Activated T-cell treated with anti-CD3 and anti-CD28 coated beads, Interleukin-2, amount 50 U/mL, for 24 hours (primary cell): ENCODE results near the gene TAS1R3.

Source experiments
- DNase-seq: peaks from one replicate; pipeline ENCODE4 v3.0.0-alpha.2; 2020
- H3K27ac Mint-ChIP-seq: 2 replicates; pipeline ENCODE4 v1.8.0; 2020; ENCODE audit warnings: mild to moderate bottlenecking, mixed read lengths
- H3K27me3 Mint-ChIP-seq: 2 replicates; pipeline ENCODE4 v1.8.0; 2020; ENCODE audit warnings: mixed read lengths
- H3K36me3 Mint-ChIP-seq: 2 replicates; pipeline ENCODE4 v1.8.0; 2020; ENCODE audit warnings: low read depth, mixed read lengths
- H3K4me1 Mint-ChIP-seq: 2 replicates; pipeline ENCODE4 v1.8.0; 2020; ENCODE audit warnings: low read depth, mixed read lengths
- H3K4me3 Mint-ChIP-seq: 2 replicates; pipeline ENCODE4 v1.8.0; 2020; ENCODE audit warnings: mild to moderate bottlenecking, moderate library complexity, mixed read lengths
- H3K9me3 Mint-ChIP-seq: 2 replicates; pipeline ENCODE4 v1.8.0; 2020; ENCODE audit warnings: mixed read lengths

Gene TAS1R3

GRCh38 chr1:1353389-1354151, 22.5 kb downstream of the TAS1R3 start:
- Mint-ChIP-seq H3K4me3 (no peak overlapping the region), H3K9me3 (no peaks in the 10 kb centered on the region), H3K36me3 (no peaks in the 10 kb centered on the region), H3K27me3 (peaks cover 36% of the 10 kb centered on the region), H3K27ac (no peak overlapping the region), H3K4me1 (peaks cover 10% of the 10 kb centered on the region)
- DNase-seq, result no peak

GRCh38 chr1:1354271-1355247, 23.5 kb downstream of the TAS1R3 start:
- peaks cover 40% of the 10 kb centered on the region for H3K27me3 Mint-ChIP-seq
- H3K9me3 Mint-ChIP-seq, result no peaks in the 10 kb centered on the region
- peaks cover 18% of the 10 kb centered on the region for H3K4me1 Mint-ChIP-seq
- H3K27ac Mint-ChIP-seq, result no peak overlapping the region
- H3K4me3 Mint-ChIP-seq, result no peak overlapping the region
- DNase-seq, result peak; percentile 59
- H3K36me3 Mint-ChIP-seq, result no peaks in the 10 kb centered on the region

DNA sequence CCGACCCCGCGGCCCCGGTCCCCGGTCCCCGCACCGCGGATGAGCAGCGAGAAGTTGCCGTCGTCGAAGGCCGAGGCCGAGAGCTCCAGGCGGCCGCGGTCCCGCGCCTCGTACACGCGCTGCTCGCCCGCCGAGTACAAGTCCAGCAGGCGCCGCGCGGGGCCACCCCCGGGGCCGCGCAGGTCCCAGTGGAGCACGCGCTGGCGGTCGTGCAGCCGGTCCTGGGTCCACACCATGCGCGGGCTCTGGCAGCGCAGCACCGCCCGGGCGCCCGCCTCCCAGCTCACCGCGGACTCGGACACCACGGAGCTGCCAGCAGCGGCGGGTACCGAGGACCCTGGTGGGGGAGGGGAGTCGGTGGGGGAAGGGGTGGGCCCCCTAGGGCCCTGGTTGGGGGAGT, 24.3 kb downstream of the TAS1R3 start:
- no peak for DNase-seq
- H3K4me1 Mint-ChIP-seq, result peaks cover 18% of the 10 kb centered on the region
- H3K27me3 Mint-ChIP-seq, result peaks cover 40% of the 10 kb centered on the region
- no peak overlapping the region for H3K27ac Mint-ChIP-seq
- H3K36me3 Mint-ChIP-seq, result no peaks in the 10 kb centered on the region
- no peaks in the 10 kb centered on the region for H3K9me3 Mint-ChIP-seq
- H3K4me3 Mint-ChIP-seq, result no peak overlapping the region

DNA sequence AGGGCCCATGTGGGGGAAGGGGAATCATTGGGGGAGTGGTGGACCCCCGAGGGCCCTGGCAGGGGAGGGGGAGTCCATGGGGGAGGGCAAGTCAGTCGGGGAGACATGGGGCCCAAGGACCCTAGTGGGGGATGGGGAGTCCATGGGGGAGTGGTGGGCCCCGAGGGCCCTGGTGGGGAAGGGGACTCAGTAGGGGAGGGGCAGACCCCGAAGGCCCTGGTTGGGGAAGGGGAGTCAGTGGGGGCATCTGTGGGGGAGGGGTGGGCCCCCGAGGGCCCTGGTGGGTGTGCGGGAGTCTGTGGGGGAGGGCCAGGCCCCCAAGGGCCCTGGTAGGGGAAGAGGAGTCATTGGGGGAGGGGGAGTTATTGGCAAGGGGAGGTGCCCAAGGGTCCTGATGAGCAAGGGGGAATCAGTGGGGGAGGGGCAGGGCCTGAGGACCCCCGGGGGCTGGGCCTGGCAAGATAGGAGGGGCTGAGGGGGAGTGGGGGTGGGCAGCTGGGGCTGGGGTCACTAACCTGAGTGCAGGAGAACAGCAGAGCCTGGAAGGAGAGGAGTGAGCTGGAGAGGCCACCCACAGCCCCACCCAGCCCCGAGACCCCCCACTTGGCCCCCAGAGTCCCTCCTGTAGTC, 25.2 kb downstream of the TAS1R3 start:
- DNase-seq, result no peak
- Mint-ChIP-seq H3K27me3 (peaks cover 43% of the 10 kb centered on the region), H3K4me1 (peaks cover 18% of the 10 kb centered on the region), H3K4me3 (no peak overlapping the region), H3K9me3 (no peaks in the 10 kb centered on the region), H3K27ac (no peak overlapping the region), H3K36me3 (no peaks in the 10 kb centered on the region)

- Mint-ChIP-seq H3K27me3 (peaks cover 44% of the 10 kb centered on the region), H3K4me3 (no peak overlapping the region)
- no peak for DNase-seq
Observed at GRCh38 chr1:1356796-1357401, 25.8 kb downstream of the TAS1R3 start.

GRCh38 chr1:1357871-1358432, 26.9 kb downstream of the TAS1R3 start:
- Mint-ChIP-seq H3K36me3 (no peaks in the 10 kb centered on the region), H3K27ac (no peak overlapping the region), H3K4me3 (no peak overlapping the region), H3K9me3 (no peaks in the 10 kb centered on the region), H3K27me3 (peaks cover 35% of the 10 kb centered on the region), H3K4me1 (peaks cover 13% of the 10 kb centered on the region)
- no peak for DNase-seq

More at GRCh38 chr1:1356796-1357401, 25.8 kb downstream of the TAS1R3 start:
- H3K36me3 Mint-ChIP-seq, result no peaks in the 10 kb centered on the region
- H3K27ac Mint-ChIP-seq, result no peak overlapping the region
- H3K4me1 Mint-ChIP-seq, result peaks cover 18% of the 10 kb centered on the region
- H3K9me3 Mint-ChIP-seq, result no peaks in the 10 kb centered on the region

DNA sequence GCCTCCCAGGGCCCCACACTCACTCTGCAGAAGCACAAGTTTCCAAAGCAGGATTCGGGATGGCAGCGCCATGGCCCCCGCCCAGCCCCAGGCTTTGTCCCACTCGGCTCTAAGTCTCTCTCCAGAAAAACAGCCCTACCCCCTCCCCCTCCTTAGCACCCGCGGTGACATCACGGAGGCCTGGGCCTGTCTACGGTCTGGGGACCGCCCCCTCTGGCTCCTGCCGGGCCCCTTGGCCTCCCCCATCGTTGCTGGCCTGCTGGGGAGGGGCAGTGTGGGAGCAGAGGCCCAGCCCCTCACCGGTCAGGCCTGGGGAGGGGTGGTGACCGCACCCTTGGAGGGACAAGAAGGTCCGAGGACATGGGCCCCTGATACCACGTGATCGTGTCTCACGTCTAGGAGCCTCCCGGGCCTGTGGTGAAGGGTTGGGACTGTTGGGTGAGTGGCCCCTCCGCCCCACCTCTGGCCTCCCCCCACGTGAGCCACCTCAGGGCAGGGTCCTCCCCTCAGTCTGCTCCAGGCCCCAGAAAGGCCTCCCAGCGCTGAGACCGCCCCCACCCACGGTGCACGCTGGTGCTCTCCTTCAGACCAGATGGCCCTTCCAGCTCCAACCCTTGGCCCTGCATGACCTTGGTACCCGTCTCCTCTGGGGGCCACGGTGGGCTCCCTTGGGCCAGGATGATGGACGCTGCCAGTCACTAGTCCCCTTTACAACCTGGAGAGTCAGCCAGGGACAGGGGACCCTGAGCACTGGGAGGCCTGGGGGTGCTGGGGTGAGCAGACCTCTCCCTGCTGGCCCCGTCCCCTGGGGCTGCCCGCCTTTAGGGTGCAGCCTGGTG, 27.6 kb downstream of the TAS1R3 start, which contains the start of gene MXRA8:
Gene MXRA8 (minus strand): TSS at position 123 of the 839 bp plus-strand sequence. CDS start 51 bp downstream, at position 72.
- H3K4me3 Mint-ChIP-seq, result no peak within 1 kb of the TSS
- peaks cover 28% of the 10 kb centered on the region for H3K27me3 Mint-ChIP-seq
- no peak within 1 kb of the TSS for H3K27ac Mint-ChIP-seq
- DNase-seq, result no peak
- no peaks in the 10 kb centered on the region for H3K36me3 Mint-ChIP-seq
- peaks cover 13% of the 10 kb centered on the region for H3K4me1 Mint-ChIP-seq
- no peaks in the 10 kb centered on the region for H3K9me3 Mint-ChIP-seq

- DNase-seq, result no peak
- no peak overlapping the region for H3K27ac Mint-ChIP-seq
- H3K9me3 Mint-ChIP-seq, result no peaks in the 10 kb centered on the region
- H3K4me1 Mint-ChIP-seq, result peaks cover 11% of the 10 kb centered on the region
- H3K27me3 Mint-ChIP-seq, result peaks cover 22% of the 10 kb centered on the region
- no peak overlapping the region for H3K4me3 Mint-ChIP-seq
- H3K36me3 Mint-ChIP-seq, result no peaks in the 10 kb centered on the region
Observed at GRCh38 chr1:1359308-1359663, 28.2 kb downstream of the TAS1R3 start.

DNA sequence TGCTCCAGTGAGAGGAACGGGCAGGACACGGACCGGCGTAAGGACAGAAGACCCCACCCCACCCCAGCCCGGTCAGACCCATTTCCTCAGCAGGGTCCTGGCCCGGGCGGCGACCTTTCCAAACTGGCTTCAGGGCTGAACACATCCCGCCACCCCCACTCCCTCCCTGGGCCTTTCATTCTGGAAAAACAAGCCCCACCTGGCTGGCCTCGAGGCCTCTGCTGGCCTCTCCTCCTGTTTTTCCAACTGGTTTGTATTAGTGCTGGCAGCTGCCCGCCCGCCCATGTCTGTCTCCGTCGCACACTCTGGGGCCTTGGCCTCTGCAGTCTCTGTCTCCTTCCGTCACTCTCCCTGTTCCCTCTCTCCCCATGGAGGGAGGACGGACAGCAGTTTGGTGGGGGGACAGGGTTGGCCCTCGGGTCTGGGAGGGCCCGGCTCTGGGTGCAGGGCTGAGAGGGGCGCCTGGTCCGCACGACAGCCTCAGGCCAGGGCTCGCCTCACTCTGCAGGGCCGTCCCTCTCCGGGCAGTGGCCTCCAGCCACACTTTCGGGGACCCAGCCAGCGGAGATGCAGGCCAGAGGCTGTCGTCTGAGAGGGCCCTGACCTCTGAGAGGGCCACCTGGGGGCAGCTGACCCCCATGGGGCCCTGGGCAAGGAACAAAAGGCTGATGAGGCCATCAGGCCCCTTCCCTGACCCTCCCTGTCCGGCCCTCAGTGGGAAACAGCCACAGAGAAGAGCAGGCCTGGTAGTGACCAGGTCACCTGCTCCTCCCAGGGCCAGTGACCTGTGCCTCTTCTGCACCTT, 28.8 kb downstream of the TAS1R3 start:
- peaks cover 11% of the 10 kb centered on the region for H3K4me1 Mint-ChIP-seq
- H3K4me3 Mint-ChIP-seq, result no peak overlapping the region
- peaks cover 21% of the 10 kb centered on the region for H3K27me3 Mint-ChIP-seq
- DNase-seq, result no peak
- no peaks in the 10 kb centered on the region for H3K9me3 Mint-ChIP-seq
- H3K27ac Mint-ChIP-seq, result no peak overlapping the region
- H3K36me3 Mint-ChIP-seq, result no peaks in the 10 kb centered on the region

DNA sequence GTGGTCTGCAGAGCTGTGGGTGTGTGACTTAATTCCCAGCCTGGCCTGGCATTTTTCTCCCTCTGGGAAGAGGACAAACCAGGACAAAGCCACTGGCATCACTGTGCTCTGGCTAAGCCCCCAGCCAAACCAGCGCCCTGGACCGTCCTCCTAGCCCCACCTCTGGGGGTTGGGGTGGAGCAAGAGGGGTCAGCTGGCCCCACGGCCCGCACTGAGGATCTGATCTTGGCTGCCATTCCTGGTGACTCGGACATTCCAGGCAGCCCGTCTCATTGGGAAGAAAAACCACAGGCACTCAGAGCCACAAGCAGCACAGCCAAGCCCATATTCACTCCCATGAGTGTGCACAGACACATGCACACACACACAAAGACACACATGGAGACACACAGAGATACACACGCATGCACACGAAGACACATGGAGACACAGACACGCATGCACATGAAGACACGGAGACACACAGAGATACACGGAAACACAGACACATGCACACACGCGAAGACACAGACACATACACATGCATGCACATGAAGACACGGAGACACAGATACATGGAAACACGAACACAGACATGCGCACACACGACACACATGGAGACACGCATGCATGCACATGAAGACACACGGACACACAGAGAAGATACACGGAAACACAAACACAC, 29.6 kb downstream of the TAS1R3 start:
- peaks cover 11% of the 10 kb centered on the region for H3K4me1 Mint-ChIP-seq
- H3K9me3 Mint-ChIP-seq, result no peaks in the 10 kb centered on the region
- peaks cover 21% of the 10 kb centered on the region for H3K27me3 Mint-ChIP-seq
- H3K27ac Mint-ChIP-seq, result no peak overlapping the region
- no peak overlapping the region for H3K4me3 Mint-ChIP-seq
- DNase-seq, result no peak
- no peaks in the 10 kb centered on the region for H3K36me3 Mint-ChIP-seq

DNA sequence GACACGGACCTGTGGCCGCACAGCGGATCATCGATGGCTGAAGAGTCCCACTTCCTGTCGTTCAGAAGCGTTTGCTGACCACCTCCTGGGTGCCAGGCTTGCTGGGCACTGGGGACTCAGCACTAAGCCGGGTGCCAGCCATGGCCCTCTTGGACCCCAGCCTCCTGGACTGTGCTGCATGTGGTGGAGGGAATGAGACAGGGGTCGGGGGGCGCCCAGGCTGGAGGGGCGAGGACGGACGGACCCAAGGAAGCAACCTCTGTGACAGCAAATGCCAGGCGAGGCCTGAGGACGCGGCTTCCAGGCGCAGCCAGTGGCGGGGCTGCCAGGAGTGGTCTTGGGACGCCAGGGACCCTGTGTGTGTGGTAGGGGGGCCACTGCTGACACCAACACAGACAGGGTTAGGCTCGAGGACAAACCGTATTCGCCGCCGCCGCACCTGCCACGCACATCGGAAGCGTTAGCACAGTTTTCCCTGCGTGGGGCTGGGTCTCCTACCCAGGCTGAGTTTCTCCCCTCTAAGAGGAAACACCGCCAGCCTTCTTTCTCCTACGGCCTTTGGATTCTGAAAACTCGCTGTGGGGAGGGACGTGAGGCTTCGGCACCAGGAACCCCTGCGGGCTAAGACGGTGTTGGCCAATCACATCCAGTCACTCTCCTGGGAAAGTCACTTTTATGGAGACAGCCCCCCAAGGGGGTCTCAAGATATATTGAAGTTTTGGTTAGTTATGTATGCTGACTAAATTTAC, 30.3 kb downstream of the TAS1R3 start:
- no peak for DNase-seq
- Mint-ChIP-seq H3K9me3 (no peaks in the 10 kb centered on the region), H3K36me3 (no peaks in the 10 kb centered on the region), H3K4me3 (no peak overlapping the region), H3K4me1 (peaks cover 11% of the 10 kb centered on the region), H3K27ac (no peak overlapping the region), H3K27me3 (peaks cover 21% of the 10 kb centered on the region)

DNA sequence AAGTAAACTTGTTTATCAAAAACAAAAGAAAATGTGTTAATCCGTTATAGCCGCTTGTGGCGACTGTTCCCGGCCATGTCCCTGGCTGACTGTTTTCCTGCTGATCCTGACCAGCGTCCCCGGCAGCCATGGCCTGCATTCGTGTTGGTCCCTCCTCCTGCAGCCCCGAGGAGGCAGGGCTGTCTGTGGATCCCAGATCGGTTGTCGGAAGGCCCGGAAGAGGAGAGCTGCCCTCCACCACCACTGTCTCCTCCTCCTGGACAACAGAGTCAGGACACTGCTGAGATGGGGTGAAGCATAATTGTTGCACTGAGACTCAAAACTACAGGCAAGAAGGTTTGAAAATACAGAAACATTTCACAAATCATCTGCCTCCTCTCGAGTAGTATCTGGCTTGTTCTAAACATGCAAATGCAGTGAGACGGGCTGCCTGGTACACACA, 30.9 kb downstream of the TAS1R3 start:
- no peak for DNase-seq
- no peak overlapping the region for H3K27ac Mint-ChIP-seq

More for the DNA sequence above, 30.9 kb downstream of the TAS1R3 start:
- no peak overlapping the region for H3K4me3 Mint-ChIP-seq
- no peaks in the 10 kb centered on the region for H3K36me3 Mint-ChIP-seq
- H3K9me3 Mint-ChIP-seq, result no peaks in the 10 kb centered on the region
- peaks cover 11% of the 10 kb centered on the region for H3K4me1 Mint-ChIP-seq
- H3K27me3 Mint-ChIP-seq, result peaks cover 18% of the 10 kb centered on the region
